ENCODE results near the gene SEC14L5. TPM values are rescaled to one million over a fixed set of nuclear protein-coding genes. Genes with fewer than 3 reads are reported as not detected.

SEC14L5 gene
- total RNA-seq, 1 experiment from 2014 or later, result 0.27 TPM

DNA sequence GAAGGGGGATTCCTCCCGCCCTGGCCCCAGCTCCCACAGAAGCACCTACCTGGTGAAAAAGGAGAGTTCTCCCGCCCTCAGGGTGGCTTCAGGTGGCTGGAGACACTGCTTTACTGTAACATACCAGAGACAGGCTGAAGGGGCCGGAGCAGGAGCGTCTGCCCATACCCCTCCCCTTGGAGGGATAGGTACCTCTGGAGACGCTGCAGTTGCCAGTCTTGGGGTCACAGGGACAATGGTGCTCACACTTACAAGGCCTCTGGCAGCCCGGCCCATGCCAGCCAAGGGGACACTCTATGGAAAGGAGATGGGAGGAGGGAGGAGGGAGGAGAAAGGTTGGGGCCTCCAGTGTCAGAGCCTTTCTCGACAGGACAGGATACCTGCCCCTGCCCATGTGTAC lies 69.0 kb downstream of the SEC14L5 start:
- ChIA-PET POLR2A (no interaction called here), RAD21 (ENCODE audit: low non-redundant PET in 1 of 2, low total read pairs in 2 of 2, uncharacterized antibody in 2 of 2, unreplicated experiment in 2 of 2) (no interaction called here), CTCF (no interaction called here)
- intact Hi-C loops (cut with micrococcal nuclease), result loop anchor here (10.0 kb wide), 1 partner anchor 312 kb away; no protein-coding TSS in a partner anchor
- no peaks in the 10 kb centered on the region for H4K20me1 ChIP-seq (ENCODE audit: insufficient read depth)
- TF ChIP-seq EZH2phosphoT487 (IDR thresholded peaks at IDR 0.05; ENCODE audit: borderline replicate concordance) (no peak), CEBPB (IDR thresholded peaks at IDR 0.05; ENCODE audit: low read depth) (no peak), EZH2 (IDR thresholded peaks at IDR 0.05) (no peak), SIN3A (IDR thresholded peaks at IDR 0.05; ENCODE audit: low read depth) (no peak), POLR2AphosphoS5 (IDR thresholded peaks at IDR 0.05; ENCODE audit: low read depth, low read length) (no peak), YY1 (IDR thresholded peaks at IDR 0.05; ENCODE audit: extremely low read depth, insufficient replicate concordance, low read depth, low read length) (no peak), ZFX (IDR thresholded peaks at IDR 0.05) (no peak), ELF1 (IDR thresholded peaks at IDR 0.05; ENCODE audit: borderline replicate concordance, low read depth) (no peak), ZNF274 (IDR thresholded peaks at IDR 0.05; ENCODE audit: low read depth, low read length) (no peak), CBX3 (IDR thresholded peaks at IDR 0.05; ENCODE audit: low read depth) (no peak), SRF (IDR thresholded peaks at IDR 0.05; ENCODE audit: low read depth) (no peak), FOSL1 (IDR thresholded peaks at IDR 0.05; ENCODE audit: low read depth) (no peak), SP1 (IDR thresholded peaks at IDR 0.05; ENCODE audit: low read depth) (no peak), TCF7L2 (IDR thresholded peaks at IDR 0.05; ENCODE audit: borderline replicate concordance, extremely low read depth, insufficient read depth, insufficient read length) (no peak), JUND (IDR thresholded peaks at IDR 0.05) (no peak), EGR1 (IDR thresholded peaks at IDR 0.05; ENCODE audit: low read depth) (no peak), POLR2A (IDR thresholded peaks at IDR 0.05; ENCODE audit: borderline replicate concordance, extremely low read depth, insufficient read depth, insufficient read length) (no peak)
- TF ChIP-seq, protein P1, sequence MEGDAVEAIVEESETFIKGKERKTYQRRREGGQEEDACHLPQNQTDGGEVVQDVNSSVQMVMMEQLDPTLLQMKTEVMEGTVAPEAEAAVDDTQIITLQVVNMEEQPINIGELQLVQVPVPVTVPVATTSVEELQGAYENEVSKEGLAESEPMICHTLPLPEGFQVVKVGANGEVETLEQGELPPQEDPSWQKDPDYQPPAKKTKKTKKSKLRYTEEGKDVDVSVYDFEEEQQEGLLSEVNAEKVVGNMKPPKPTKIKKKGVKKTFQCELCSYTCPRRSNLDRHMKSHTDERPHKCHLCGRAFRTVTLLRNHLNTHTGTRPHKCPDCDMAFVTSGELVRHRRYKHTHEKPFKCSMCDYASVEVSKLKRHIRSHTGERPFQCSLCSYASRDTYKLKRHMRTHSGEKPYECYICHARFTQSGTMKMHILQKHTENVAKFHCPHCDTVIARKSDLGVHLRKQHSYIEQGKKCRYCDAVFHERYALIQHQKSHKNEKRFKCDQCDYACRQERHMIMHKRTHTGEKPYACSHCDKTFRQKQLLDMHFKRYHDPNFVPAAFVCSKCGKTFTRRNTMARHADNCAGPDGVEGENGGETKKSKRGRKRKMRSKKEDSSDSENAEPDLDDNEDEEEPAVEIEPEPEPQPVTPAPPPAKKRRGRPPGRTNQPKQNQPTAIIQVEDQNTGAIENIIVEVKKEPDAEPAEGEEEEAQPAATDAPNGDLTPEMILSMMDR (IDR thresholded peaks at IDR 0.05 in 2 of 3, conservative IDR thresholded peaks at IDR 0.05 in 1 of 3; ENCODE audit: borderline replicate concordance in 1 of 3, insufficient read depth in 1 of 3, low read depth in 2 of 3, low read length in 2 of 3), result no peak
- TF ChIP-seq, protein P2, sequence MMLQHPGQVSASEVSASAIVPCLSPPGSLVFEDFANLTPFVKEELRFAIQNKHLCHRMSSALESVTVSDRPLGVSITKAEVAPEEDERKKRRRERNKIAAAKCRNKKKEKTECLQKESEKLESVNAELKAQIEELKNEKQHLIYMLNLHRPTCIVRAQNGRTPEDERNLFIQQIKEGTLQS (IDR thresholded peaks at IDR 0.05), result no peak
- TF ChIP-seq, protein P3, sequence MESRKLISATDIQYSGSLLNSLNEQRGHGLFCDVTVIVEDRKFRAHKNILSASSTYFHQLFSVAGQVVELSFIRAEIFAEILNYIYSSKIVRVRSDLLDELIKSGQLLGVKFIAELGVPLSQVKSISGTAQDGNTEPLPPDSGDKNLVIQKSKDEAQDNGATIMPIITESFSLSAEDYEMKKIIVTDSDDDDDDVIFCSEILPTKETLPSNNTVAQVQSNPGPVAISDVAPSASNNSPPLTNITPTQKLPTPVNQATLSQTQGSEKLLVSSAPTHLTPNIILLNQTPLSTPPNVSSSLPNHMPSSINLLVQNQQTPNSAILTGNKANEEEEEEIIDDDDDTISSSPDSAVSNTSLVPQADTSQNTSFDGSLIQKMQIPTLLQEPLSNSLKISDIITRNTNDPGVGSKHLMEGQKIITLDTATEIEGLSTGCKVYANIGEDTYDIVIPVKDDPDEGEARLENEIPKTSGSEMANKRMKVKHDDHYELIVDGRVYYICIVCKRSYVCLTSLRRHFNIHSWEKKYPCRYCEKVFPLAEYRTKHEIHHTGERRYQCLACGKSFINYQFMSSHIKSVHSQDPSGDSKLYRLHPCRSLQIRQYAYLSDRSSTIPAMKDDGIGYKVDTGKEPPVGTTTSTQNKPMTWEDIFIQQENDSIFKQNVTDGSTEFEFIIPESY (IDR thresholded peaks at IDR 0.05; ENCODE audit: extremely low read depth, insufficient replicate concordance, low read length), result no peak
- H3K9me3 ChIP-seq (ENCODE audit: control insufficient read depth in 1 of 2, insufficient read depth in 1 of 2, low read depth in 1 of 2, low read length in 2 of 2), result no peaks in the 10 kb centered on the region
- no peaks in the 10 kb centered on the region for H3K27me3 ChIP-seq (ENCODE audit: insufficient read depth, low read length)
- no peaks in the 10 kb centered on the region for H3K79me2 ChIP-seq (ENCODE audit: insufficient read depth, low read length)
- no peaks in the 10 kb centered on the region; a peak in 1 of 4 replicates for H3K36me3 ChIP-seq (ENCODE audit: control insufficient read depth in 1 of 2, insufficient read depth in 2 of 2, low read length in 2 of 2)
- H3K27ac ChIP-seq (ENCODE audit: low read depth, low read length), result no peak overlapping the region
- no TSS peak for BruUV-seq (replicated peaks)
- H3K4me2 ChIP-seq (ENCODE audit: low read length), result no peak overlapping the region
- DNase-seq (ENCODE audit: low read depth, low spot score), result no peak
- H3K4me1 ChIP-seq (ENCODE audit: control insufficient read depth in 1 of 2, insufficient read depth in 2 of 2, low read length in 2 of 2), result peaks cover 0 to 2% of the 10 kb centered on the region in 2 experiments; a peak in 1 of 4 replicates
- H3K9me2 ChIP-seq (ENCODE audit: insufficient read depth), result no peaks in the 10 kb centered on the region
- H3K9ac ChIP-seq (ENCODE audit: low read length), result no peak overlapping the region
- H2AFZ ChIP-seq (ENCODE audit: low read depth, low read length, poor library complexity, severe bottlenecking), result no peak overlapping the region
- H3K4me3 ChIP-seq (replicated peaks in 1 of 2; ENCODE audit: low read depth in 1 of 2, low read length in 2 of 2), result no peak overlapping the region
- no peak for ATAC-seq
